Endodermal cell (in vitro differentiated cells): ENCODE data around the gene RNF113B. TPM values are rescaled to one million over a fixed set of nuclear protein-coding genes. Genes with fewer than 3 reads are reported as not detected.

Experiments
- DNase-seq: peaks from one replicate; pipeline ENCODE4 v3.0.0-alpha.2; 2017
- H3K27ac ChIP-seq: 2 replicates; pipeline ENCODE4 v1.5.1; 2013; ENCODE audit warnings: mild to moderate bottlenecking, low read depth, low read length, moderate library complexity
- H3K27me3 ChIP-seq: 2 replicates; pipeline ENCODE4 v1.6.1; 2013; ENCODE audit warnings: mild to moderate bottlenecking, low read length, moderate library complexity; ENCODE audit not compliant: insufficient read depth, control insufficient read depth, poor library complexity, severe bottlenecking
- H3K36me3 ChIP-seq: 2 replicates; pipeline ENCODE4 v1.7.0; 2013; ENCODE audit warnings: mild to moderate bottlenecking, low read length, moderate library complexity; ENCODE audit not compliant: control insufficient read depth, insufficient read depth
- H3K4me1 ChIP-seq: one replicate; pipeline ENCODE4 v1.7.0; 2013; ENCODE audit warnings: low read length; ENCODE audit not compliant: control insufficient read depth, insufficient read depth
- H3K4me3 ChIP-seq: 2 replicates; pipeline ENCODE4 v1.5.1; 2013; ENCODE audit warnings: mild to moderate bottlenecking, low read length, moderate library complexity
- H3K9ac ChIP-seq: 2 replicates; pipeline ENCODE4 v1.6.1; 2013; ENCODE audit warnings: mild to moderate bottlenecking, low read length, moderate library complexity; ENCODE audit not compliant: poor library complexity, severe bottlenecking; ENCODE audit errors: extremely low read depth
- H3K9me3 ChIP-seq: 2 replicates; pipeline ENCODE4 v1.6.1; 2013; ENCODE audit warnings: mild to moderate bottlenecking, low read length, moderate library complexity; ENCODE audit not compliant: control insufficient read depth
- H3K27ac Mint-ChIP-seq: 2 replicates; pipeline ENCODE4 v1.8.0; 2020; ENCODE audit warnings: mixed read lengths
- H3K27me3 Mint-ChIP-seq: 2 replicates; pipeline ENCODE4 v1.8.0; 2021; ENCODE audit warnings: mild to moderate bottlenecking, mixed read lengths; ENCODE audit not compliant: insufficient read depth
- H3K36me3 Mint-ChIP-seq: 2 replicates; pipeline ENCODE4 v1.8.0; 2020; ENCODE audit warnings: low read depth, mixed read lengths
- H3K4me1 Mint-ChIP-seq: 2 replicates; pipeline ENCODE4 v1.8.0; 2020; ENCODE audit warnings: mixed read lengths
- H3K4me3 Mint-ChIP-seq: 2 replicates; pipeline ENCODE4 v1.8.0; 2020; ENCODE audit warnings: mild to moderate bottlenecking, moderate library complexity, mixed read lengths
- H3K9me3 Mint-ChIP-seq: 2 replicates; pipeline ENCODE4 v1.8.0; 2020; ENCODE audit warnings: mild to moderate bottlenecking, mixed read lengths
- WGBS, 2 experiments: methylation state at CpG; one replicate each; pipeline versions ENCODE4 v1.1.5 to v1.1.7; 2013; ENCODE audit warnings: missing lambda C conversion rate in 2 of 2, mixed read lengths in 1 of 2; ENCODE audit not compliant: insufficient coverage in 1 of 2, insufficient read length in 1 of 2; 5-methylcytosine and 5-hydroxymethylcytosine counted together
- total RNA-seq, 2 donors: library from RNA; stranded (reverse); fragmentation: NEBNext Ultra II Directional in 1 of 2; extraction: Animal tissue kit (Norgen Biotek cat#: 25700) in 1 of 2; gene quantifications; 2 replicates in 1 of 2; 3 replicates in 1 of 2; pipeline ENCODE4 v1.2.1, GENCODE V29; 2021
- TF ChIP-seq, protein P1 (sequence below): fragments of 200-600 bp; sonication (generic); conservative IDR thresholded peaks from 2 replicates; pipeline ENCODE4 v1.5.0; 2021; ENCODE audit warnings: antibody characterized with exemption, mild to moderate bottlenecking

The RNF113B gene
- total RNA-seq, 2 donors from 2014 or later = not detected

DNA sequence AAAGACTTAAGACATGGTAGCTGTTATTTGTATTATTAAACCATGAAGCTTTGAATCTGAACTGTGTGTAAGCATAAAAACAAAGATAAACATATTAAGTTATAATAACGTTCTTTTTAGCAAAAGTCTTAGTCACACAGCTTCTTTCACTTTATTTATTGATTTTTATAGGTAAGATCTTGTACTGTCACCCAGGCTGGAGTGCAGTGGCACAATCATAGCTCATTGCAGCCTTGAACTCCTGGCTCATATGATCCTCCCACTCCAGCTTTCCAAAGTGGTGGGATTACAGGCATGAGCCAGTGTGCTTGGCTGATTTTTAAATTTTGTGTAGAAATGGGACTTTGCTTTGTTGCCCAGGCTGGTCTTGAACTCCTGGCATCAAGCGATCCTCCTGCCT, 20.8 kb downstream of the RNF113B start:
- Histone ChIP-seq H3K4me1 (peaks cover 10% of the 10 kb centered on the region), H3K9me3 (peaks cover 3% of the 10 kb centered on the region), H3K36me3 (peaks cover 62% of the 10 kb centered on the region), H3K27me3 (no peaks in the 10 kb centered on the region), H3K27ac (no peak overlapping the region), H3K4me3 (no peak overlapping the region), H3K9ac (no peak overlapping the region)
- TF ChIP-seq, protein P1, sequence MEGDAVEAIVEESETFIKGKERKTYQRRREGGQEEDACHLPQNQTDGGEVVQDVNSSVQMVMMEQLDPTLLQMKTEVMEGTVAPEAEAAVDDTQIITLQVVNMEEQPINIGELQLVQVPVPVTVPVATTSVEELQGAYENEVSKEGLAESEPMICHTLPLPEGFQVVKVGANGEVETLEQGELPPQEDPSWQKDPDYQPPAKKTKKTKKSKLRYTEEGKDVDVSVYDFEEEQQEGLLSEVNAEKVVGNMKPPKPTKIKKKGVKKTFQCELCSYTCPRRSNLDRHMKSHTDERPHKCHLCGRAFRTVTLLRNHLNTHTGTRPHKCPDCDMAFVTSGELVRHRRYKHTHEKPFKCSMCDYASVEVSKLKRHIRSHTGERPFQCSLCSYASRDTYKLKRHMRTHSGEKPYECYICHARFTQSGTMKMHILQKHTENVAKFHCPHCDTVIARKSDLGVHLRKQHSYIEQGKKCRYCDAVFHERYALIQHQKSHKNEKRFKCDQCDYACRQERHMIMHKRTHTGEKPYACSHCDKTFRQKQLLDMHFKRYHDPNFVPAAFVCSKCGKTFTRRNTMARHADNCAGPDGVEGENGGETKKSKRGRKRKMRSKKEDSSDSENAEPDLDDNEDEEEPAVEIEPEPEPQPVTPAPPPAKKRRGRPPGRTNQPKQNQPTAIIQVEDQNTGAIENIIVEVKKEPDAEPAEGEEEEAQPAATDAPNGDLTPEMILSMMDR = no peak
- no peaks in the 10 kb centered on the region for H3K27me3 Mint-ChIP-seq
- no peak for DNase-seq
- 100% methylated on average over 1 of the region's 2 CpGs; no CpG with 5 or more reads in 1 of the 2 experiments for WGBS, 2 experiments
- no peak overlapping the region for H3K27ac Mint-ChIP-seq
- no peak overlapping the region for H3K4me3 Mint-ChIP-seq
- peaks cover 40% of the 10 kb centered on the region for H3K36me3 Mint-ChIP-seq
- H3K9me3 Mint-ChIP-seq = no peaks in the 10 kb centered on the region
- peaks cover 20% of the 10 kb centered on the region for H3K4me1 Mint-ChIP-seq

DNA sequence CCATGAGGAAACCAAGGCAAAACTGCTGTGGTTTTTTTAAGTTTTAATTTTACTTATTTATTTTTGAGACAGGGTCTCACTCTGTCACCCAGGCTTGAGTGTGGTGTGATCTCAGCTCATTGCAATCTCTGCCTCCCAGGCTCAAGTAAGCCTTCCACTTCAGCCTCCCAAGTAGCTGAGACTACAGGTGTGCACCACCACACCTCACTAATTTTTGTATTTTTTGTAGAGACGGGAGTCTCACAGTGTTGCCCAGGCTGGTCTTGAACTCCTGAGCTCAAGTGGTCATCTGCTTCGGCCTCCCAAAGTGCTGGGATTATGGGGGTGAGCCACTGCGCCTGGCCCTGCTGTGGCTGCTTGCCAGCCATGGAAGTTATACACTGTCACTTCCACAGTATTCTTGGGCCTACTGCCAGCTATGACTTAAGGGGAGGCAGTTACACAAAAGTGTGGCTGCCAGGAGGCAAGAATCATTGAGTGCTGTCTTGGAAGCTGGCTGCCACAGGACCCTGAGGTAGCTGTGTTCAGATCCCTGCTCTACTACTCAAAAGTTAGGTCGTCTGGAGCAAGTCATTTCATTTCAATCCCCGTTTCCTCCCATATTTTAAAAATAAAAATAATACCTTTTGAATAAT, 21.5 kb downstream of the RNF113B start:
- Mint-ChIP-seq H3K4me3 (no peak overlapping the region), H3K36me3 (peaks cover 38% of the 10 kb centered on the region), H3K27ac (no peak overlapping the region)

DNA sequence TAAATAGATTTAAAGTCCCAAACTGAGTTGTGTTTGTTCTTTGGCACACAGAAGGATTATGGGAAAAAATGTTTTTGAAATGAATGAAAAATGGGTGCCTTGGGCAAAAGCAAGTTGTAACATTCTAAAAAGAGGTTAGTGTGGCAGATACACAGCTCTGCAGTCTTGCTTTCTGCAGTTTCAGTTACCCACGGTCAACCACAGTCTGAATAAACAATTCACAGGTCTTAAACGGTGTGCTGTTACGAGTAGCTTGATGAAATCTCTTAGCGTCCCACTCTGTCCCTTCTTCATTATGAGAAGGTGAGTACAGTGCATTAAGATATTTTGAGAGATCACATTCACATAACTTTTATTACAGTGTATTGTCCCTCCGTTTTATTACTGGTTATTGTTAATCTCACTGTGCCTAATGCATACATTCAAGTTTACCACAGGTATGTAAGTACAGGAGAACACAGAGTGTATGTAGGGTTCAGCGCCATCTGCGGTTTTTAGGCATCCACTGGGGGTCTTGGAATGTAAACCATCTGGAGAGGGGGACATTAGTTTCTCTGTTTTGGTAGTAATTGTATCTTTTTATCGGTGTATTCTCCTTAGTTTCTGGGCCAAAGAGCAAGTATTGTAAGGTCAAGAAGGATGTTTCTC, 26.1 kb downstream of the RNF113B start:
- Histone ChIP-seq H3K4me3 (no peak overlapping the region), H3K4me1 (peaks cover 11% of the 10 kb centered on the region), H3K27ac (no peak overlapping the region), H3K27me3 (no peaks in the 10 kb centered on the region), H3K9ac (no peak overlapping the region), H3K36me3 (peaks cover 52% of the 10 kb centered on the region), H3K9me3 (peaks cover 3% of the 10 kb centered on the region)
- WGBS, 2 experiments = 89 to 96% methylated on average over 5 to 8 of the region's 8 CpGs
- Mint-ChIP-seq H3K4me3 (no peak overlapping the region), H3K27me3 (no peaks in the 10 kb centered on the region), H3K36me3 (peaks cover 36% of the 10 kb centered on the region), H3K27ac (peak overlapping the region; percentile 35), H3K9me3 (no peaks in the 10 kb centered on the region), H3K4me1 (peaks cover 30% of the 10 kb centered on the region)
- no peak for DNase-seq
- TF ChIP-seq, protein P1 = no peak

More for the DNA sequence above, 21.5 kb downstream of the RNF113B start:
- 90 to 92% methylated on average over 2 to 5 of the region's 5 CpGs for WGBS, 2 experiments
- Histone ChIP-seq H3K4me3 (no peak overlapping the region), H3K9ac (no peak overlapping the region), H3K27ac (no peak overlapping the region), H3K9me3 (peaks cover 3% of the 10 kb centered on the region), H3K4me1 (peaks cover 10% of the 10 kb centered on the region), H3K27me3 (no peaks in the 10 kb centered on the region), H3K36me3 (peaks cover 62% of the 10 kb centered on the region)
- DNase-seq = no peak
- no peaks in the 10 kb centered on the region for H3K9me3 Mint-ChIP-seq
- H3K27me3 Mint-ChIP-seq = no peaks in the 10 kb centered on the region
- H3K4me1 Mint-ChIP-seq = peaks cover 26% of the 10 kb centered on the region
- TF ChIP-seq, protein P1 = no peak
